WTC11 (cell line): Measurements from ENCODE around the gene MARCO.

Experiments
- CTCF ChIP-seq: fragments of 200-600 bp; IDR thresholded peaks from 2 replicates; pipeline ENCODE4 v1.8.0; 2022; ENCODE audit warnings: antibody characterized with exemption
- MAX ChIP-seq: sonication (generic); formaldehyde crosslinking; IDR thresholded peaks from 2 replicates; pipeline ENCODE4 v1.8.0; 2022; ENCODE audit warnings: mild to moderate bottlenecking, missing genetic modification reagents
- MLX ChIP-seq: sonication (generic); formaldehyde crosslinking; IDR thresholded peaks from 2 replicates; pipeline ENCODE4 v1.8.1; 2023; ENCODE audit warnings: mild to moderate bottlenecking, missing genetic modification reagents, moderate library complexity
- MXD4 ChIP-seq: fragments of 250-450 bp; sonication (Bioruptor Pico); IDR thresholded peaks from 2 replicates; pipeline ENCODE4 v1.8.0; 2021; ENCODE audit warnings: mild to moderate bottlenecking, moderate library complexity, borderline replicate concordance
- NFYB ChIP-seq: sonication (generic); formaldehyde crosslinking; conservative IDR thresholded peaks from 2 replicates; pipeline ENCODE4 v1.8.0; 2022; ENCODE audit warnings: low read depth, missing genetic modification reagents
- NR1H2 ChIP-seq: sonication (generic); formaldehyde crosslinking; IDR thresholded peaks from 2 replicates; pipeline ENCODE4 v1.9.0; 2021; ENCODE audit warnings: mild to moderate bottlenecking, moderate library complexity, missing genetic modification reagents
- PREB ChIP-seq: sonication (generic); formaldehyde crosslinking; IDR thresholded peaks from 2 replicates; pipeline ENCODE4 v1.8.1; 2022; ENCODE audit warnings: mild to moderate bottlenecking, missing genetic modification reagents, moderate library complexity, borderline replicate concordance
- TCF7 ChIP-seq: sonication (generic); formaldehyde crosslinking; IDR thresholded peaks from 2 replicates; pipeline ENCODE4 v1.8.0; 2022; ENCODE audit warnings: mild to moderate bottlenecking, low read depth, missing genetic modification reagents, moderate library complexity

- TF ChIP-seq MLX (CRISPR knock-in tag) (no peak), NR1H2 (CRISPR knock-in tag) (no peak), NFYB (CRISPR knock-in tag) (no peak), PREB (CRISPR knock-in tag) (no peak), CTCF (no peak), MAX (CRISPR knock-in tag) (no peak), MXD4 (no peak), TCF7 (no peak)
These were observed 3.9 kb downstream of the MARCO start for GRCh38 chr2:118945881-118946280.
